ENCODE data around the gene SOD1.

DNA sequence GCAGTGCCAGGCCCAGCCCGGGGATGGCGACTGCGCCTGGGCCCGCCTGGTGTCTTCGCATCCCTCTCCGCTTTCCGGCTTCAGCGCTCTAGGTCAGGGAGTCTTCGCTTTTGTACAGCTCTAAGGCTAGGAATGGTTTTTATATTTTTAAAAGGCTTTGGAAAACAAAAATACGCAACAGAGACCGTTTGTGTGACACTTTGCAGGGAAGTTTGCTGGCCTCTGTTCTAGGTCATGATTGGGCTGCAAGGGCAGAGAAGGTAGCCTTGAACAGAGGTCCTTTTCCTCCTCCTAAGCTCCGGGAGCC lies 719 bp downstream of the SOD1 start:
- TF ChIP-seq, protein P1, sequence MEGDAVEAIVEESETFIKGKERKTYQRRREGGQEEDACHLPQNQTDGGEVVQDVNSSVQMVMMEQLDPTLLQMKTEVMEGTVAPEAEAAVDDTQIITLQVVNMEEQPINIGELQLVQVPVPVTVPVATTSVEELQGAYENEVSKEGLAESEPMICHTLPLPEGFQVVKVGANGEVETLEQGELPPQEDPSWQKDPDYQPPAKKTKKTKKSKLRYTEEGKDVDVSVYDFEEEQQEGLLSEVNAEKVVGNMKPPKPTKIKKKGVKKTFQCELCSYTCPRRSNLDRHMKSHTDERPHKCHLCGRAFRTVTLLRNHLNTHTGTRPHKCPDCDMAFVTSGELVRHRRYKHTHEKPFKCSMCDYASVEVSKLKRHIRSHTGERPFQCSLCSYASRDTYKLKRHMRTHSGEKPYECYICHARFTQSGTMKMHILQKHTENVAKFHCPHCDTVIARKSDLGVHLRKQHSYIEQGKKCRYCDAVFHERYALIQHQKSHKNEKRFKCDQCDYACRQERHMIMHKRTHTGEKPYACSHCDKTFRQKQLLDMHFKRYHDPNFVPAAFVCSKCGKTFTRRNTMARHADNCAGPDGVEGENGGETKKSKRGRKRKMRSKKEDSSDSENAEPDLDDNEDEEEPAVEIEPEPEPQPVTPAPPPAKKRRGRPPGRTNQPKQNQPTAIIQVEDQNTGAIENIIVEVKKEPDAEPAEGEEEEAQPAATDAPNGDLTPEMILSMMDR (IDR thresholded peaks at IDR 0.05 in 4 of 5, conservative IDR thresholded peaks at IDR 0.05 in 1 of 5) = no peak
- TF ChIP-seq POLR2A (IDR thresholded peaks at IDR 0.05) = no peak
